Measurements from ENCODE around the gene COL5A1.
"Not testable (repeated sequence)": the region's sequence is repeated elsewhere in the genome, so short reads cannot be mapped to it uniquely, and the experiment has no call there.

COL5A1 gene

DNA sequence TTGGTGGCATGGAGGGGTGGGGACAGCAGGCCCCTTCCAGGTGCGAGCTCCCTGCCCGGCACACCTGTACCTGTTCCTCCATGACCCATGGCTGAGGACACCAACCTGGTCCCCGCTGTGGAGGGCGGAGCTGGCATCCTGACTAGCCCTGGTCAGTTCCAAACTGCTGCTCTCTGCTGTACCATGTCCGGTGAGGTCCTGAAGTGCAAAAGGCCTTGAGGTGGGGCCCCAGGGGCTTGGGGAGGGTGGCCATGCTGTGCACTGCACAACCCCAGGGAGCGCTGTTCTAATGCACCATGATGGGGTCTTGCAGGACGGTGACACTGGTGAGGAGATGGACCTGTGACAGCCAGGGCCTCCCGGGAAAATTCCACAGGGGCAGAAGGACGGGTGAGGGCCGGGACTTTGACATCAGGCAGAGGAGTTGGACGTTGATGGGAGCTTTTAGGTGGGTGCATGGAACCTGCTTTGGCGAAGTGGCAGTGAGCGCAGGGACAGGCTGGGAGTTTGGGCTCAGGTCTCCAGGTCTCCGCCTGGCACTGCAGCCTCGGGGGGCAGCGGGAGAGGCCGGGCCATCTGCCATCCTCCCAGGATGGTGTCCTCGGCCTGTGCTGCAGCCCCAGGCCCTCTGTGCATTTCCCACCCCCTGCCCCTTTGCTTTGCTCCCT, 38.9 kb downstream of the COL5A1 start:
- DNase-seq, result no peak

- DNase-seq, result no peak
Measured at GRCh38 chr9:134681061-134681661, 39.6 kb downstream of the COL5A1 start.

GRCh38 chr9:134682026-134682425, 40.4 kb downstream of the COL5A1 start:
- DNase-seq, result no peak

- DNase-seq, result no peak
Measured at GRCh38 chr9:134682651-134683364, 41.2 kb downstream of the COL5A1 start.

DNA sequence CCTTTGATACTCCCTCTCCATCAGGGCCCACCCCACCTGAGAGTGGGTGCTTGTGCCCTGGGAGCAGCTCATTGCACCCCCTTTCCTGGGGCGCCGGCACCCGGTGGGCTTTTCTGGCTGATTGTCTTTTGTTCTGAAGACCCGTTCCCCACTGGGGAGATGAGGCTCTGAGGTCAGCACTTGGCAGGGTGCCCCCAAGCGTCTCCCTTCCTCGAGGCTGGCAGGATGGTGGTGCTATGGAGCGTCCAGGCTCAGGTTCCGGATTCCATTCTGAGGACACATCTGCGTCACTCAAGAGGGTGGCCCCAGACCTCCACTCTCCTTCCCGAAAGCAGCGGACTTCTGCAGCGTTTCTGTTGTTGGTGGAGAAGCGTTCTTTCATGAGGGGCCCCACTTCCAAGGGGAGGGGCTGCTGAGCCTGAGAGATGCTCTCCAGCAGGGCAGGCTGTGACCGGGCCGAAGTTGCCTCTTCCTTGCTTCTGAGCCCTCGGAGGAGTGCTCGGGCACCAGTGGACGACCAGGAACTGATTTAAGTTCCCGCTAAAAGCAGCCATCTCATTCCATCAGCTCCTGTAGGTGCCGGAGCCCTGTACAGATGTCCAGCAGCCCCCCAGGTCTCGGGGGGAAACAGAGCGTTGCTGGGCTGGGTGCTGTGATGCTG, 42.2 kb downstream of the COL5A1 start:
- DNase-seq, result no peak

- no peak for DNase-seq
Measured at GRCh38 chr9:134684375-134684723, 42.7 kb downstream of the COL5A1 start.

- DNase-seq, result not testable (repeated sequence)
Measured at GRCh38 chr9:134684941-134685340, 43.3 kb downstream of the COL5A1 start.

DNA sequence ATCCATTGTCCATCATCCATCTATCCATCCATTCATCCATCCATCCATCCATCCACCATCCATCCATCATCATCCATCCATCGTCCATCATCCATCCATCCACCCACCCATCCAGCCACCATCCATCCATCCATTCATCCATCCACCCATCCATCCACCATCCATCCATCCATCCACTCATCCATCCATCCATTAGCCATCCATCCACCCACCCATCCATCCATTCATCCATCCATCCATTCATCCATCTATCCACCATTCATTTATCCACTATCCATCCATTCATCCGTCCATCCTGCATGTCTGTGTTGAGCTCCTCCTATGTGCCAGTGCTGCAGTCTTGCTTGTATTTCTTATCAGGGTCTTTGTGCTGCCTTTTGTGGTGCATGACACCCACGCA, 44.2 kb downstream of the COL5A1 start:
- no peak for DNase-seq

- no peak for DNase-seq
Measured at GRCh38 chr9:134686896-134687295, 45.3 kb downstream of the COL5A1 start.

- no peak for DNase-seq
Measured at GRCh38 chr9:134687556-134687955, 46.0 kb downstream of the COL5A1 start.

GRCh38 chr9:134688231-134688630, 46.6 kb downstream of the COL5A1 start:
- DNase-seq, result no peak

DNA sequence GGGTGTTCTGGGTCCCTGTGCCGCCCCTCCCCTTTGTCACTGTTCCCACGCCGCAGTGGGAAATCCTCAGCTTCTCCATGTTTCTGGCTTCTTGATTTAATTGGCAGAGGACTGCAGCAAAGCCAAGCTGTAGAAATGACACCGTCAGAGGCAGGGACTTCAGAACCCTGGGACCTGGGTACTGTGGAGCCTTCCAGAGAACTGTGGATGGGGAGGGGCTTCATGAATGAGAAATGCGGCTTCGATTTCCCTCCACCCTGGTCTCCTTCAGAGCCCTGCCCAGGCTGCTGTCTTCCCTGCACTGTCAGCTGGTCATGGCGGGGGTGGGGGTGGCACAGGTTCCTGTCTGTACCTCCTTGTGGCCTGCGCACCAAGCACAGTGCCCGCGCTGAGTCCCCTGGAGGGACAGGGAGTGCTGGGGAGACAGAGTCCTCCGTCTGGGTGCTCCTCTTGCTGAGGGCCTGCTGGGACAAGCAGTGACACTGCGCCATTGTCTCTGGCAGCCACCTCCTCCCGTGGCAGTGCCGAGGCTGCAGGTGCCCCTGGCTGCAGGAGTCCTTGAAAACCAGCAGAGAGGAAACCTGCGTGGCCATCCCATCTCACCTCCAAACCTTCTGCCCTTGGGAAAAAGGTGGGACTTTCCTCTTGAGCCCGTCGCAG, 47.2 kb downstream of the COL5A1 start:
- no peak for DNase-seq

GRCh38 chr9:134689321-134690181, 47.9 kb downstream of the COL5A1 start:
- DNase-seq, result no peak

DNA sequence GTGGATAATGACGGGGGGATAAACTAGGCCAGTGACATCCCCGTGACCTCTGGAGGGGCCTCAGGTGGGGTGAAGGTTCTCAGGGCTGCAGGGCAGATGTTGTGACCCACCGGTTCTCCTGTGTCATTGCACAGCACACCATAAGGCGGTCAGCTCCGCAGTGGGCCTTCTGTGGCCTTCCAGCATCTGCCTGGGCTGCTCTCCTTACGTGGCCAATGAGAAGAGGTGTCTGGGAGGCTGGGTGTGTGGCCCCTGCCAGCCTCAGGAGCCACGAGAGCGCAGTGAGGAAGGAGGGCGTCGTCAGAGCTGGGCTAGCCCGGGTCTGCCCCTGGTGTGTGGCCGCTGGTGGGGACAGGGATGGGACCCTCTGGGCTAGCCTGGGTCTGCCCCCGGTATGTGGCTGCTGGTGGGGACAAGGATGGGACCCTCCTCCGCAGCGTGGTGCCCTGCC, 48.7 kb downstream of the COL5A1 start:
- DNase-seq, result no peak

DNA sequence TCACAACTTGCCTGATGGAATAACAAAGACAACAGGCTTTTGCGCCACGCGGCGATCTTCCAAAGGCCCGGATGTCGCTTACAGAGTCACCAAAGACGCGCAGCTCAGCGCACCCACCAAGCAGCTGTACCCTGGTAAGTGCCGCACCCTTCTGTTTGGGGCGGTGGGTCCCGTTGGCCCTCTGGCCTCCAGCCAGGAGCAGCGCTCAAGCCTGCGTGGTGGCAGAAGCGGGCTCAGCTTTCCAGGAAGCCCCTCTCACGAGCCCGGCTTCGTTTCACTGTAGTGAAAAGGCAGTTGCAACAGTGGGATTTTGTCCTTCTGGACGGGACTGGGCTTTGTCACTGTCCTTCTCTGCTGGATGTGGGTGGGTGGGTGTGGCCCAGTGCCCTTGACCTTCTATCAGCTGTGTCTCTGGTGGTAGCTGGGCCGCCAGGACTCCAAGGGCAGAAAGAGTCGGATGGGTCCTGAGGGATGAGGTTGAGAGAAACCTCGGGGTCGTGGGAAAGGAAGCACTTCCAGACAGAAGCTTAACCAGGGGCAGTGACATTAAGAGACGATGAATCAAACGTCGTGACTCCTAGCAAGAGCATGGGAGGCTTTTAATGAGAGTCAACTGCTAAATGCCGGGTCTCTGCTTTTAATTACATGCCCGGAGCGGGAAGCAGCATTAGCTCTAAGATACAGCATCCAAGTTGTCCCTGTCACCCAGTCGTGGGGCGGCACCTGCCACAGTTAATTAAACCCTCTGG, 49.5 kb downstream of the COL5A1 start:
- no peak for DNase-seq

GRCh38 chr9:134691695-134692572, 50.3 kb downstream of the COL5A1 start:
- no peak for DNase-seq

DNA sequence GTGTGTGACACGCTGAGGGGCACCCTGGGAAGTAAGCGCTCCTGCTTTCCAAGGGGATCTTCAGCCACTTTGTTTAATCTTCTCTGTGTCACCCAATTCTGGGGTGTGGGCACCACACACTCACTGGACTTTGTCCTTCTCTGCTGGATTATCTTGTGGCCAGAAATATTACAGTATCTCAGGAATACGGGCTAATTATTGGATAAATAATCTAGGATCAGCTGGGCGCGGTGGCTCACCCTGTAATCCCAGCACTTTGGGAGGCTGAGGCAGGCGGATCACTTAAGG, 50.9 kb downstream of the COL5A1 start:
- no peak for DNase-seq

DNA sequence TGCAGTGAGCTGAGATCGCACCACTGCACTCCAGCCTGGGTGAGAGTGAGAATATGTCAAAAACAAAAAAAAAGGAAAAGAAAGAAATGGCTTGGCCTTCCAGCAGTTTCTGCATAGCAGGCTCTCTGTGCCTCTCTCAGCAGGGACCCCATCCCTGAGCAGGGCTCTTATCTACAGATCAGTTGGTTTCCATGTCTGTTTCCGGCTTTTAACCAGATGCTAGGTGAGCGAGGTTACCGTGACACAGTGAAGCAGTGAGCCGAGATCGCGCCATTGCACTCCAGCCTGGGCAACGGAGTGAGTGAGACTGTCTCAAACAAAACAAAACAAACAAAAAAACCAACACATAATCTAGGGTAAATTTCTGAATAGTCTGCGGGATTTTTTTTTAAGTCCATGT, 51.4 kb downstream of the COL5A1 start:
- DNase-seq, result no peak

DNA sequence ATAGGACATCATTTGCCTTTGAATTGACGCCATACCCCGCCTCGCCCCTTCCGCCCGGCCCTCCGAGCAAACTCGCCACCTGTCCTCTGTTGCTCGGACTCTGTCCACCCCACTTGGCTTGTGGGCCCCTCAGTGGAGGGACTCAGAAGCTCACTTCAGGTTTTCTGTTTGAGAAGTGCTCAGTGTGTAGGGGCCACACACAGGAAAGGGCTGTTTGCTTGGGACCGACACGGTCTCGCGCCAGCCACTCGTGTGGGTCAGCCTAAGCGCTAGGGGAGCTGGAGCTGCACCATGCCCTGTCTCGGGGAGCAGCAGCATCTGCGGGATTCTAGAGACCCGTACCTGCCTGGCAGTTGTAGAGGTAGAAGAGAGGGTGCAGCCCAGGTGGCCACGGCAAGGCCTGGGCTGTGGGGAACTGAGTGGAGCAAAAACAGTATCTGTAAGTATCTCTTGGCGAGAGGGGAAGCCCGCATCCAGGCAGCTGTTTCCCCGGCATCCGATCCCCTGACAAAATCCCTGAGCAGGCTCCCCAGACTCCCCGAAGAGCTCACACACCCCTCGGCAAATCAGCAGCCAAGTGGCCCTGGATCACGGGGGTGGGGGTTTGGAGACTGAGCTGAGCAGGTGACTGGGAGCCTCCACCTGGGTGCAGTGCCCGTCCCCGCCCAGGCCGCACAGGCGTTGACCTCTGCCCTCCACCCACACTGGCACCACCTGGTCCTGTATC, 52.2 kb downstream of the COL5A1 start:
- no peak for DNase-seq

- DNase-seq, result no peak
Measured at GRCh38 chr9:134694368-134694665, 52.7 kb downstream of the COL5A1 start.
